GM12872 (cell line): Measurements from ENCODE around the gene GUCA1A.

Experiments used
- CTCF ChIP-seq: IDR thresholded peaks from 3 replicates; pipeline ENCODE4 v1.5.1; 2011; ENCODE audit warnings: low read depth, mild to moderate bottlenecking, low read length, moderate library complexity; ENCODE audit not compliant: insufficient read depth

GUCA1A gene

GRCh38 chr6:42195415-42195814 is 22.3 kb downstream of the GUCA1A start:
- no peak for TF ChIP-seq CTCF

DNA sequence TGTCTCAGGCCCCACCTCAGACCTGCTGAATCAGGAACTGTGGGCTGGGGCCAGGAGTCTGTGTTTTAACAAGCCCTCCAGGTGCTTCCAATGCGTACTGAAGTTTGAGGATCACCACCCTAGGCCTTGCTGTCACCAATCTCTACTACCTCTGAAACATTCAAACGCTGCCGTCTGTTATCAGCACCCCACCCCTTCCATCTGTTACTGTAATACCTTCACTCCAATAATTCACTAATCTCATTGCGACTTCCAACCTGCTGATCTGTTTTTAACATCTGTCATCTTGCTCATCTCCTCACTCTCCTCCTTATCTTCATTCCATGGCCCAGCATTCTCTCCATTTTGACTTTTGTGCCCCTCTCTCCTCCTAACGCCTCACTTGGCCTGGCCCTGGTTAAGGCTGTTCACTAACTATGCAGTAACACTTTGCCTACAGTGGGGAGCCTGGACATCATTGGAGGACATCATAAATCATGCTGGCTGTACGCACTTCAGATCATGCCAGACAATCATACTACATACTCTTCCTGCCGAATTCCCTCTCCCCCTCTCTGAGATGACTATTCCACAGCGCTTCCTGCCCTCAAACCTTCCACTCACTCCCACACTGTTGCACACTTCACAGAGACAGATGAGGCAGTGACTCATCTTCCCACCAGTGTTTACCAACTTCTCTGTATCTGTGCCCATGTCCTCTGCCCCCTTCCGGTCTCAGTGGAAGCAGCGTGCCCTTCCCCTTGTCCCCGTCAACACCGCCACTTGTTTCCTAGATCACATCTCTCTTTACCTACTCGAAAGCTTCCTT is 24.6 kb downstream of the GUCA1A start:
- TF ChIP-seq CTCF, result no peak

GRCh38 chr6:42199106-42199981 is 26.2 kb downstream of the GUCA1A start:
- TF ChIP-seq CTCF, result no peak

GRCh38 chr6:42200035-42200434 is 26.9 kb downstream of the GUCA1A start:
- TF ChIP-seq CTCF, result no peak

GRCh38 chr6:42201382-42201781 is 28.2 kb downstream of the GUCA1A start:
- no peak for TF ChIP-seq CTCF

- no peak for TF ChIP-seq CTCF
Measured at GRCh38 chr6:42203183-42203582, 30.0 kb downstream of the GUCA1A start.

DNA sequence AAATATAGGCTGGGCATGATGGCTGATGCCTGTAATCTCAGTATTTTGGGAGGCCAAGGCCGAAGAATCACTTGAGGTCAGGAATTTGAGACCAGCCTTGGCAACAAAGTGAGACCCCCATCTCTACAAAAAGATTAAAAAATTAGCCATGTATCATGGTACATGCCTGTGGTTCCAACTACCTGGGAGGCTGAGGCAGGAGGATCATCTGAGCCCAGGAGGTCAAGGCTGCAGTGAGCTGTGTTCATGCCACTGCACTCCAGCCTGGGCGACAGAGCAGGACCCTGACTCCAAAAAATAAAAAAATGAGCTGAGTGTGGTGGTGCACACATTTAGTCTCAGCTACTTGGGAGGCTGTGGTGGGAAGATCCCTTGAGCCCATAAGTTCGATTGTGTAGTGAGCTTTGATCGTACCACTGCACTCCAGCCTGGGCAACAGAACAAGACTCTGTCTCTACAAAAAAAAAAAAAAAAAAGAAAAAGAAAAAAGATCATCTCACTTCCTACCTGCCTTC is 31.7 kb downstream of the GUCA1A start:
- TF ChIP-seq CTCF, result no peak
